PC-9 (cell line): ENCODE results near the gene NCAPH2. TPM values are rescaled to one million over a fixed set of nuclear protein-coding genes. Genes with fewer than 3 reads are reported as not detected.

ENCODE experiments used
- BruUV-seq: library from RNA; stranded (reverse); fragments of 400-500 nt; replicated peaks from 2 replicates; lab custom pipeline; 2021; lab: Mats Ljungman, UMichigan
- CTCF ChIA-PET: fragments of 300-600 bp; sonication (Branson Sonifier 250); formaldehyde crosslinking; loops from one replicate; lab custom pipeline; 2022; ENCODE audit warnings: antibody characterized with exemption; lab: Charles Lee
- POLR2A ChIA-PET: fragments of 300-600 bp; sonication (Branson Sonifier 250); formaldehyde crosslinking; loops from one replicate; lab custom pipeline; 2022; ENCODE audit warnings: antibody characterized with exemption; ENCODE audit not compliant: unreplicated experiment; lab: Charles Lee
- DNase-seq, 2 experiments: peaks; one replicate each; pipeline versions ENCODE4 v3.0.0 to v3.0.0-alpha.2; 2015 to 2022; ENCODE audit warnings: mixed read lengths in 1 of 2
- H2AFZ ChIP-seq: fragments of 200-600 bp; sonication (generic); 2 replicates; pipeline ENCODE4 v1.8.1; 2017; ENCODE audit warnings: antibody characterized with exemption
- H3F3A ChIP-seq: fragments of 200-600 bp; sonication (generic); 2 replicates; pipeline ENCODE4 v1.8.1; 2017; ENCODE audit warnings: antibody characterized with exemption, mild to moderate bottlenecking, low read depth; ENCODE audit not compliant: insufficient read depth
- H3K27ac ChIP-seq: fragments of 200-600 bp; sonication (generic); 2 replicates; pipeline ENCODE4 v1.6.1; 2016; ENCODE audit warnings: mixed run types
- H3K27me3 ChIP-seq: fragments of 200-600 bp; sonication (generic); 2 replicates; pipeline ENCODE4 v1.6.1; 2016; ENCODE audit warnings: low read depth, mixed run types; ENCODE audit not compliant: insufficient read depth
- H3K36me3 ChIP-seq: fragments of 200-600 bp; sonication (generic); 2 replicates; pipeline ENCODE4 v1.6.1; 2016; ENCODE audit warnings: low read depth, mixed run types
- H3K4me1 ChIP-seq: fragments of 200-600 bp; sonication (generic); replicated peaks from 2 replicates; pipeline ENCODE4 v1.6.1; 2016; ENCODE audit warnings: mixed run types; ENCODE audit not compliant: insufficient read depth
- H3K4me2 ChIP-seq: fragments of 200-600 bp; sonication (generic); 2 replicates; pipeline ENCODE4 v1.6.1; 2017; ENCODE audit warnings: mixed run types
- H3K4me3 ChIP-seq: fragments of 200-600 bp; sonication (generic); 2 replicates; pipeline ENCODE4 v1.6.1; 2016; ENCODE audit warnings: mixed run types
- H3K79me2 ChIP-seq: fragments of 200-600 bp; sonication (generic); 2 replicates; pipeline ENCODE4 v1.6.1; 2017; ENCODE audit warnings: low read depth, mixed run types
- H3K9me2 ChIP-seq: fragments of 200-600 bp; sonication (generic); 2 replicates; pipeline ENCODE4 v1.8.1; 2017; ENCODE audit warnings: mild to moderate bottlenecking; ENCODE audit not compliant: insufficient read depth
- H3K9me3 ChIP-seq: fragments of 200-600 bp; sonication (generic); 2 replicates; pipeline ENCODE4 v1.8.1; 2016; ENCODE audit warnings: low read depth; ENCODE audit not compliant: insufficient read depth
- H4K20me1 ChIP-seq: fragments of 200-600 bp; sonication (generic); 2 replicates; pipeline ENCODE4 v1.8.1; 2017; ENCODE audit not compliant: insufficient read depth
- EZH2 ChIP-seq: fragments of 200-600 bp; sonication (generic); IDR thresholded peaks from 2 replicates; pipeline ENCODE4 v1.8.0; 2017; ENCODE audit warnings: antibody characterized with exemption, low read depth
- intact Hi-C: fragments of 100-400 bp; cut with micrococcal nuclease; formaldehyde crosslinking; loops from one replicate; pipeline ENCODE4 v1.10.0; 2022; ENCODE audit not compliant: unreplicated experiment
- total RNA-seq: library from RNA; stranded (reverse); gene quantifications from 2 replicates; pipeline ENCODE4 v1.2.3, GENCODE V29; 2021
- TF ChIP-seq, protein P1 (sequence below): fragments of 200-600 bp; sonication (generic); conservative IDR thresholded peaks from 2 replicates; pipeline ENCODE4 v1.6.1; 2017; ENCODE audit warnings: mixed run types, antibody characterized with exemption, mild to moderate bottlenecking, moderate library complexity

NCAPH2 gene
- total RNA-seq, 1 experiment from 2014 or later = 58.8 TPM

DNA sequence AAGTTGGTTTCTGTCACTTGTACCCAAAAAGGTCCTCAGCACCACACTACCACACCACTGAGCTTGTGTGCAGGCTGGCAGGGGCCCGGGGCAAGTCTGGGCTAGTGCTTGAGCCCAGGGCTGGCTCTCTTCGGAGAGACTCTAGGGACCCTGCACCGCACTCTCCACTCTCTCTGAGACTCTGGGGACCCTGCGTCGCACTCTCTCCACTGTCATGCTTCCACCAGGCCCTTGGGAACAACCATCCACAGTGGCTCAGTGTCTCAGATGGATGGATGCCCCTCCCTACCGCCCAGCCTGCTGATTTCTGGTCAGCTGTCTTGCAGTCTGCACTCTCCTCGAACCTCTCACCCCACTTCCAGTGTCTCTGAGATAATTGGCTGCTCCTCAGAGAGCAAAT is 31.2 kb upstream of the NCAPH2 start:
- no TSS peak for BruUV-seq
- H3K27me3 ChIP-seq = no peaks in the 10 kb centered on the region
- H2AFZ ChIP-seq = no peak overlapping the region
- no peak overlapping the region for H3K4me2 ChIP-seq
- POLR2A ChIA-PET = no interaction called here
- peaks cover 24% of the 10 kb centered on the region for H4K20me1 ChIP-seq
- intact Hi-C loops = no loop called here
- CTCF ChIA-PET = no interaction called here
- no peaks in the 10 kb centered on the region for H3K36me3 ChIP-seq
- DNase-seq = no peak
- peaks cover 24% of the 10 kb centered on the region; the same call in 1 of the 2 replicates for H3F3A ChIP-seq
- no peaks in the 10 kb centered on the region for H3K9me2 ChIP-seq
- no peaks in the 10 kb centered on the region for H3K9me3 ChIP-seq
- H3K79me2 ChIP-seq = peaks cover 28% of the 10 kb centered on the region
- H3K4me1 ChIP-seq = peaks cover 25% of the 10 kb centered on the region
- TF ChIP-seq, protein P1, sequence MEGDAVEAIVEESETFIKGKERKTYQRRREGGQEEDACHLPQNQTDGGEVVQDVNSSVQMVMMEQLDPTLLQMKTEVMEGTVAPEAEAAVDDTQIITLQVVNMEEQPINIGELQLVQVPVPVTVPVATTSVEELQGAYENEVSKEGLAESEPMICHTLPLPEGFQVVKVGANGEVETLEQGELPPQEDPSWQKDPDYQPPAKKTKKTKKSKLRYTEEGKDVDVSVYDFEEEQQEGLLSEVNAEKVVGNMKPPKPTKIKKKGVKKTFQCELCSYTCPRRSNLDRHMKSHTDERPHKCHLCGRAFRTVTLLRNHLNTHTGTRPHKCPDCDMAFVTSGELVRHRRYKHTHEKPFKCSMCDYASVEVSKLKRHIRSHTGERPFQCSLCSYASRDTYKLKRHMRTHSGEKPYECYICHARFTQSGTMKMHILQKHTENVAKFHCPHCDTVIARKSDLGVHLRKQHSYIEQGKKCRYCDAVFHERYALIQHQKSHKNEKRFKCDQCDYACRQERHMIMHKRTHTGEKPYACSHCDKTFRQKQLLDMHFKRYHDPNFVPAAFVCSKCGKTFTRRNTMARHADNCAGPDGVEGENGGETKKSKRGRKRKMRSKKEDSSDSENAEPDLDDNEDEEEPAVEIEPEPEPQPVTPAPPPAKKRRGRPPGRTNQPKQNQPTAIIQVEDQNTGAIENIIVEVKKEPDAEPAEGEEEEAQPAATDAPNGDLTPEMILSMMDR = no peak
- TF ChIP-seq EZH2 = no peak
- no peak overlapping the region for H3K4me3 ChIP-seq
- no peak overlapping the region for H3K27ac ChIP-seq

DNA sequence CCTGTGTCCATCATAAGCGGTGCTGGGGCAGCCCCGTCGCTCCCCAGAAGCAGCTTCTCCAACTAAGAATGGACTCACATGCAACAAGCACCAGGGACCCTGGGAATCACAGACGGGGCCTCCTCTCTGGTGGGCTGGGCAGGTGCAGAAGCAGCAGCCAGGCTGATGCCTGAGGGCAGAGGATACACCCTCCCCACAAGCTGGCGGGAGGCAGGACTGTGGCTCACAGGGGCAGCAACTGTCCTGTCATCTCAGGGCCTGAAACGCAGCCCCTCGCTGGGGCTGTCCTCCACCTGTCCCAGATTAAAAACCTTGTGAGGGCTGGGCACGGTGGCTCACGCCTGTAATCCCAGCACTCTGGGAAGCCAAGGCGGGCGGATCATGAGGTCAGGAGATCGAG is 30.1 kb upstream of the NCAPH2 start:
- no peaks in the 10 kb centered on the region for H3K9me2 ChIP-seq
- H3F3A ChIP-seq = peaks cover 16% of the 10 kb centered on the region; the same call in 1 of the 2 replicates
- no peaks in the 10 kb centered on the region for H3K27me3 ChIP-seq
- H3K9me3 ChIP-seq = no peaks in the 10 kb centered on the region
- peaks cover 14% of the 10 kb centered on the region for H4K20me1 ChIP-seq
- H3K27ac ChIP-seq = no peak overlapping the region
- BruUV-seq = no TSS peak
- H3K4me3 ChIP-seq = no peak overlapping the region
- POLR2A ChIA-PET = no interaction called here
- intact Hi-C loops = no loop called here
- no peak overlapping the region for H3K4me2 ChIP-seq
- DNase-seq = no peak
- peaks cover 24% of the 10 kb centered on the region for H3K4me1 ChIP-seq
- TF ChIP-seq, protein P1 = no peak
- no peak for TF ChIP-seq EZH2
- CTCF ChIA-PET = interaction anchor here (0.7 kb wide), 1 partner anchor 16 kb away, joined by 3 read pairs; no protein-coding TSS in a partner anchor
- peaks cover 17% of the 10 kb centered on the region for H3K79me2 ChIP-seq
- H3K36me3 ChIP-seq = peaks cover 2% of the 10 kb centered on the region
- no peak overlapping the region for H2AFZ ChIP-seq

- CTCF ChIA-PET = no interaction called here
- no peak overlapping the region for H3K4me3 ChIP-seq
- POLR2A ChIA-PET = no interaction called here
- H4K20me1 ChIP-seq = peaks cover 6% of the 10 kb centered on the region; the same call in 1 of the 2 replicates
- H3K27ac ChIP-seq = no peak overlapping the region
- peaks cover 17% of the 10 kb centered on the region; the same call in 1 of the 2 replicates for H3K4me1 ChIP-seq
- no peak for TF ChIP-seq EZH2
- TF ChIP-seq, protein P1 = no peak
- H2AFZ ChIP-seq = no peak overlapping the region
- no peaks in the 10 kb centered on the region for H3K79me2 ChIP-seq
- no peaks in the 10 kb centered on the region for H3K9me3 ChIP-seq
- no peaks in the 10 kb centered on the region for H3K27me3 ChIP-seq
- DNase-seq = no peak
- intact Hi-C loops = no loop called here
- H3K36me3 ChIP-seq = peaks cover 7% of the 10 kb centered on the region
- no peaks in the 10 kb centered on the region for H3K9me2 ChIP-seq
- H3F3A ChIP-seq = peaks cover 25% of the 10 kb centered on the region; the same call in 1 of the 2 replicates
- no peak overlapping the region for H3K4me2 ChIP-seq
- no TSS peak for BruUV-seq
These were observed 28.3 kb upstream of the NCAPH2 start for GRCh38 chr22:50479721-50480120.
